ENCODE data around the gene PLAAT5. TPM values are rescaled to one million over a fixed set of nuclear protein-coding genes. Genes with fewer than 3 reads are reported as not detected.

Gene PLAAT5
- total and polyA plus RNA-seq, 2 of the 13 experiments (the other 11 are each of a cell fraction or from before 2014, with no cell fraction given) = not detected

- no peak for TF ChIP-seq SKI (IDR thresholded peaks at IDR 0.05; ENCODE audit: partially characterized antibody)
- no peak overlapping the region for H3K4me3 ChIP-seq (replicated peaks in 1 of 3; ENCODE audit: insufficient read depth in 1 of 3, low read depth in 2 of 3, low read length in 3 of 3)
- H3K9me3 ChIP-seq (ENCODE audit: low read length) = peaks cover 15% of the 10 kb centered on the region; the same call in 1 of the 2 replicates
- no peaks in the 10 kb centered on the region for H3K36me3 ChIP-seq (replicated peaks in 1 of 2; ENCODE audit: control insufficient read depth in 1 of 2, insufficient read depth in 2 of 2, low read length in 2 of 2)
- WGBS (ENCODE audit: low lambda C conversion rate) = 4% methylated on average over 3 of the region's 3 CpGs
- ChIA-PET CTCF (ENCODE audit: low intra/inter-chr PET ratio, low total read pairs) (no interaction called here), POLR2A (no interaction called here)
- no peak for FAIRE-seq
- H3K27ac ChIP-seq (ENCODE audit: extremely low read length, insufficient read depth, low read length) = no peak overlapping the region
- H3K27me3 ChIP-seq (ENCODE audit: control insufficient read depth in 1 of 2, insufficient read depth in 2 of 2, low read length in 2 of 2) = peaks cover 0 to 21% of the 10 kb centered on the region in 2 experiments; a peak in 4 of 5 replicates
- no peak overlapping the region for H3K9ac ChIP-seq (ENCODE audit: insufficient read depth, low read depth, low read length)
- BruUV-seq (replicated peaks) = no TSS peak
- DNase-seq (ENCODE audit: low spot score) = no peak
- no peaks in the 10 kb centered on the region for H3K4me1 ChIP-seq (ENCODE audit: insufficient read depth, low read length)
- in situ Hi-C loops (cut with HindIII; ENCODE audit: extremely low pct_ligation_motif_present, low pct_unique_long_range_greater_than_20kb) (loop anchor here (25.0 kb wide), 1 partner anchor 252 kb away; no protein-coding TSS in a partner anchor), intact Hi-C loops (cut with micrococcal nuclease; ENCODE audit: unreplicated experiment) (no loop called here)
- H3K4me2 ChIP-seq (ENCODE audit: low read depth, low read length) = no peak overlapping the region
- no peaks in the 10 kb centered on the region for H3K79me2 ChIP-seq (ENCODE audit: insufficient read depth, low read length)
- ATAC-seq = no peak
- no peaks in the 10 kb centered on the region for H4K20me1 ChIP-seq (ENCODE audit: insufficient read depth, low read length)
- no peak overlapping the region for H2AFZ ChIP-seq (ENCODE audit: low read length)
Measured at GRCh38 chr11:63485777-63486176, 5.2 kb downstream of the PLAAT5 start.

DNA sequence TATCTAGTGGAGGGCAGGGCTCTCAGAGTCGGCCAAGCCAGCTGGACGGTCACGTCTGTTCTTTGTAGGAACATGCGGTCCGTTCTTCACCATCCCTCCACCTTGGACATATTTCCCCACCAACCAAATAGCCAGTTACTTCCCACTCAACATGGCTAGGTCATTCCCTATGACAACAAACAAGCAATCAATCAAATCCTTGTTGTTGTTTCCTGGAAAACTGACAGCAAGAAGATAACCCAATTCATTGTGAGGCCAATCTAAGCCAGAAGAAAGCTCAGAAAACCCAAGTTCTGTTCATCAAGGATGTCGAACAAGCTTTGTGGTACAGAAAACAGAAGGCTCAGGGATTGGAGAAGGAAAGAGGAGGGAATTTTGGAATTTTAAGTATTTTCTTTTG lies 10.9 kb downstream of the PLAAT5 start:
- no peak overlapping the region for H3K4me2 ChIP-seq (ENCODE audit: low read depth, low read length)
- peaks cover 18% of the 10 kb centered on the region for H3K9me3 ChIP-seq (ENCODE audit: low read length)
- DNase-seq (ENCODE audit: low spot score) (no peak), FAIRE-seq (no peak), ATAC-seq (no peak)
- H3K36me3 ChIP-seq (replicated peaks in 1 of 2; ENCODE audit: control insufficient read depth in 1 of 2, insufficient read depth in 2 of 2, low read length in 2 of 2) = no peaks in the 10 kb centered on the region
- BruUV-seq (replicated peaks) = no TSS peak
- ChIA-PET POLR2A (no interaction called here), CTCF (ENCODE audit: low intra/inter-chr PET ratio, low total read pairs) (interaction anchor here (2.5 to 4.7 kb wide), 2 partner anchors 28 to 156 kb away, joined by 21 to 45 read pairs; no protein-coding TSS in a partner anchor)
- H3K4me3 ChIP-seq (replicated peaks in 1 of 3; ENCODE audit: insufficient read depth in 1 of 3, low read depth in 2 of 3, low read length in 3 of 3) = no peak overlapping the region
- no peaks in the 10 kb centered on the region for H3K4me1 ChIP-seq (ENCODE audit: insufficient read depth, low read length)
- intact Hi-C loops (cut with micrococcal nuclease; ENCODE audit: unreplicated experiment) = no loop called here
- H3K79me2 ChIP-seq (ENCODE audit: insufficient read depth, low read length) = no peaks in the 10 kb centered on the region
- no peak overlapping the region for H3K27ac ChIP-seq (ENCODE audit: extremely low read length, insufficient read depth, low read length)
- no peak overlapping the region for H3K9ac ChIP-seq (ENCODE audit: insufficient read depth, low read depth, low read length)
- H2AFZ ChIP-seq (ENCODE audit: low read length) = no peak overlapping the region
- 63% methylated on average over 6 of the region's 6 CpGs for WGBS (ENCODE audit: low lambda C conversion rate)
- in situ Hi-C loops (cut with HindIII; ENCODE audit: extremely low pct_ligation_motif_present, low pct_unique_long_range_greater_than_20kb) = loop anchor here (25.0 kb wide), 1 partner anchor 257 kb away; no protein-coding TSS in a partner anchor
- no peaks in the 10 kb centered on the region for H3K27me3 ChIP-seq (ENCODE audit: control insufficient read depth in 1 of 2, insufficient read depth in 2 of 2, low read length in 2 of 2)
- H4K20me1 ChIP-seq (ENCODE audit: insufficient read depth, low read length) = no peaks in the 10 kb centered on the region
- TF ChIP-seq, protein P1, sequence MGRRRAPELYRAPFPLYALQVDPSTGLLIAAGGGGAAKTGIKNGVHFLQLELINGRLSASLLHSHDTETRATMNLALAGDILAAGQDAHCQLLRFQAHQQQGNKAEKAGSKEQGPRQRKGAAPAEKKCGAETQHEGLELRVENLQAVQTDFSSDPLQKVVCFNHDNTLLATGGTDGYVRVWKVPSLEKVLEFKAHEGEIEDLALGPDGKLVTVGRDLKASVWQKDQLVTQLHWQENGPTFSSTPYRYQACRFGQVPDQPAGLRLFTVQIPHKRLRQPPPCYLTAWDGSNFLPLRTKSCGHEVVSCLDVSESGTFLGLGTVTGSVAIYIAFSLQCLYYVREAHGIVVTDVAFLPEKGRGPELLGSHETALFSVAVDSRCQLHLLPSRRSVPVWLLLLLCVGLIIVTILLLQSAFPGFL (CRISPR knock-in tag; IDR thresholded peaks at IDR 0.05) = no peak
- TF ChIP-seq, protein P2, sequence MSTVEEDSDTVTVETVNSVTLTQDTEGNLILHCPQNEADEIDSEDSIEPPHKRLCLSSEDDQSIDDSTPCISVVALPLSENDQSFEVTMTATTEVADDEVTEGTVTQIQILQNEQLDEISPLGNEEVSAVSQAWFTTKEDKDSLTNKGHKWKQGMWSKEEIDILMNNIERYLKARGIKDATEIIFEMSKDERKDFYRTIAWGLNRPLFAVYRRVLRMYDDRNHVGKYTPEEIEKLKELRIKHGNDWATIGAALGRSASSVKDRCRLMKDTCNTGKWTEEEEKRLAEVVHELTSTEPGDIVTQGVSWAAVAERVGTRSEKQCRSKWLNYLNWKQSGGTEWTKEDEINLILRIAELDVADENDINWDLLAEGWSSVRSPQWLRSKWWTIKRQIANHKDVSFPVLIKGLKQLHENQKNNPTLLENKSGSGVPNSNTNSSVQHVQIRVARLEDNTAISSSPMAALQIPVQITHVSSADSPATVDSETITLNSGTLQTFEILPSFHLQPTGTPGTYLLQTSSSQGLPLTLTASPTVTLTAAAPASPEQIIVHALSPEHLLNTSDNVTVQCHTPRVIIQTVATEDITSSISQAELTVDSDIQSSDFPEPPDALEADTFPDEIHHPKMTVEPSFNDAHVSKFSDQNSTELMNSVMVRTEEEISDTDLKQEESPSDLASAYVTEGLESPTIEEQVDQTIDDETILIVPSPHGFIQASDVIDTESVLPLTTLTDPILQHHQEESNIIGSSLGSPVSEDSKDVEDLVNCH (CRISPR knock-in tag; IDR thresholded peaks at IDR 0.05) = no peak
- TF ChIP-seq ZBTB14 (CRISPR knock-in tag; IDR thresholded peaks at IDR 0.05) (no peak), ZBTB25 (CRISPR knock-in tag; IDR thresholded peaks at IDR 0.05) (no peak), LRRFIP1 (CRISPR knock-in tag; conservative IDR thresholded peaks at IDR 0.05) (no peak), ZFP82 (CRISPR knock-in tag; IDR thresholded peaks at IDR 0.05; ENCODE audit: borderline replicate concordance) (no peak), CENPT (CRISPR knock-in tag; IDR thresholded peaks at IDR 0.05; ENCODE audit: low read depth) (no peak)

All from HepG2 (cell line).